Measurements from ENCODE around the gene TK1. TPM values are rescaled to one million over a fixed set of nuclear protein-coding genes. Genes with fewer than 3 reads are reported as not detected.

The TK1 gene
- polyA plus RNA-seq, 1 of the 3 experiments (the other 2 are of a cell fraction) = 112 TPM

- TF ChIP-seq POLR2AphosphoS5 (IDR thresholded peaks at IDR 0.05; ENCODE audit: low read depth, low read length) = no peak
- TF ChIP-seq RXRA (IDR thresholded peaks at IDR 0.05; ENCODE audit: borderline replicate concordance, low read depth) = no peak
- no peak for TF ChIP-seq NFIC (IDR thresholded peaks at IDR 0.05; ENCODE audit: borderline replicate concordance)
- no peak for TF ChIP-seq TCF12 (IDR thresholded peaks at IDR 0.05)
- no peak for TF ChIP-seq RAD21 (IDR thresholded peaks at IDR 0.05; ENCODE audit: low read length)
- TF ChIP-seq JUND (IDR thresholded peaks at IDR 0.05) = no peak
- TF ChIP-seq CHD2 (IDR thresholded peaks at IDR 0.05; ENCODE audit: low read length, partially characterized antibody) = no peak
- no peak for TF ChIP-seq TEAD4 (IDR thresholded peaks at IDR 0.05; ENCODE audit: borderline replicate concordance, insufficient read depth)
- no peak for TF ChIP-seq PBX3 (IDR thresholded peaks at IDR 0.05)
- no peak for TF ChIP-seq NRF1 (IDR thresholded peaks at IDR 0.05; ENCODE audit: low read depth, low read length)
- TF ChIP-seq GATA2 (CRISPR knock-in tag; IDR thresholded peaks at IDR 0.05) = no peak
Observed at GRCh38 chr17:78223061-78223460, 36.2 kb upstream of the TK1 start (continued).

GRCh38 chr17:78219396-78220150 is 32.7 kb upstream of the TK1 start:
- Histone ChIP-seq H3K27me3 (ENCODE audit: insufficient read depth) (no peaks in the 10 kb centered on the region), H3K79me2 (ENCODE audit: insufficient read depth) (peaks cover 71% of the 10 kb centered on the region), H3K4me2 (no peak overlapping the region), H3K27ac (ENCODE audit: low read depth in 2 of 2, low read length in 1 of 2) (no peak overlapping the region; a peak in 1 of 4 replicates), H3K4me3 (ENCODE audit: low read depth in 2 of 2, low read length in 1 of 2) (no peak overlapping the region), H3F3A (replicated peaks; ENCODE audit: insufficient read depth) (peaks cover 17% of the 10 kb centered on the region), H3K4me1 (ENCODE audit: control insufficient read depth in 1 of 2, insufficient read depth in 2 of 2, low read depth in 1 of 2, low read length in 1 of 2) (peaks cover 12 to 25% of the 10 kb centered on the region in 2 experiments), H3K9me2 (no peaks in the 10 kb centered on the region), H4K20me1 (ENCODE audit: insufficient read depth) (peaks cover 4% of the 10 kb centered on the region; the same call in 1 of the 2 replicates), H3K9me3 (no peaks in the 10 kb centered on the region), H3K9ac (no peak overlapping the region), H3K36me3 (replicated peaks in 1 of 2; ENCODE audit: control insufficient read depth in 1 of 2, insufficient read depth in 2 of 2, low read length in 1 of 2) (peaks cover 6 to 22% of the 10 kb centered on the region in 2 experiments), H2AFZ (ENCODE audit: low read depth) (no peak overlapping the region)
- 95% methylated on average over 11 of the region's 11 CpGs for WGBS (ENCODE audit: low lambda C conversion rate)
- ChIA-PET CTCF (interaction anchor here (1.2 to 13.9 kb wide), 5 partner anchors 29 to 203 kb away, joined by 4 to 196 read pairs (median 4); partner anchors contain the start of gene TK1), POLR2A (interaction anchor here (1.0 to 1.2 kb wide), 2 partner anchors 15 to 18 kb away, joined by 3 read pairs; no protein-coding TSS in a partner anchor)
- no peak for DNase-seq
- no peak for TF ChIP-seq TAF1 (IDR thresholded peaks at IDR 0.05; ENCODE audit: borderline replicate concordance, low read depth, low read length)
- TF ChIP-seq EZH2phosphoT487 (IDR thresholded peaks at IDR 0.05; ENCODE audit: borderline replicate concordance, low read depth) = no peak
- no peak for TF ChIP-seq FOSL2 (IDR thresholded peaks at IDR 0.05; ENCODE audit: borderline replicate concordance, low read depth)
- no peak for TF ChIP-seq GABPA (IDR thresholded peaks at IDR 0.05; ENCODE audit: low read depth)
- no peak for TF ChIP-seq ELF1 (IDR thresholded peaks at IDR 0.05)
- TF ChIP-seq MEF2A (IDR thresholded peaks at IDR 0.05; ENCODE audit: borderline replicate concordance, low read depth) = no peak
- TF ChIP-seq POLR2AphosphoS5 (IDR thresholded peaks at IDR 0.05; ENCODE audit: low read depth, low read length) = no peak
- no peak for TF ChIP-seq REST (IDR thresholded peaks at IDR 0.05; ENCODE audit: low read depth, low read length)
- TF ChIP-seq EP300 (IDR thresholded peaks at IDR 0.05; ENCODE audit: borderline replicate concordance in 1 of 2, low read depth in 1 of 2, low read length in 1 of 2) = no peak
- no peak for TF ChIP-seq FOXM1 (IDR thresholded peaks at IDR 0.05; ENCODE audit: low read depth)
- no peak for TF ChIP-seq USF1 (IDR thresholded peaks at IDR 0.05; ENCODE audit: borderline replicate concordance, low read depth)
- TF ChIP-seq RFX5 (IDR thresholded peaks at IDR 0.05; ENCODE audit: low read length) = no peak
- no peak for TF ChIP-seq IRF3 (IDR thresholded peaks at IDR 0.05; ENCODE audit: low read depth, low read length)
- no peak for TF ChIP-seq MXI1 (IDR thresholded peaks at IDR 0.05; ENCODE audit: low read depth, low read length)
- no peak for TF ChIP-seq NRF1 (IDR thresholded peaks at IDR 0.05; ENCODE audit: low read depth, low read length)
- no peak for TF ChIP-seq RCOR1 (IDR thresholded peaks at IDR 0.05; ENCODE audit: low read length)
- TF ChIP-seq CHD2 (IDR thresholded peaks at IDR 0.05; ENCODE audit: low read length, partially characterized antibody) = no peak

All from SK-N-SH (cell line).